ENCODE data around the gene FHIP2A.
"Not testable (repeated sequence)": the region's sequence is repeated elsewhere in the genome, so short reads cannot be mapped to it uniquely, and the experiment has no call there.

The FHIP2A gene

GRCh38 chr10:114816308-114816707, 5.3 kb upstream of the FHIP2A start:
- DNase-seq (ENCODE audit: low read depth in 3 of 3), result no peak

- no peak for DNase-seq (ENCODE audit: low read depth in 3 of 3)
These were observed 2.3 kb upstream of the FHIP2A start for GRCh38 chr10:114819322-114819721.

DNA sequence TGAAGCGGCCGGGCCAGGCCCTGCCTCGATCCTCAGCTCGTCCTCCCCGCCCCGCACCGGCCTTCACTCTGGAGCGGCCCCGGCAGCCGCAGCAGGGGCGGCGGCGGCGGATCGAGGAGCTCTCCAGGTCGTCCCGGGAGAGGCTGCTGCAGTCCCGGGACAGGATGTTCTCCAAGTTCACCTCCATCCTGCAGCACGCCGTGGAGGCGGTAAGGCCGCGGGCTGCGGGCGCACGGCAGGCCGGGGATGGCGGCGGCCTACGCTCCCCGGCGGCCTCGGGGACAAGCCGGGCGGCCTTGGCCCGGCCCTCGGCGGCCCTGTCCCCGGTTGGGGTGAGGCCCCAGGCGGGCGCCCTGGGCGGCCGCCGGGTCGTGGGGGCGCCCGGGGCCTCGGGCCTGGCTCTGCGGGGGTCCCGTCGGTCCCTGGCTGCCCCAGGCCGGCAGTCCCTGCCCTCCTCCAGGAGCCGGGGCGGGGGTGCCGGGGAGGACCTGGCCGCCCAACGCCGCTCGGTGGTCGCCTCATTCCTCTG, 399 bp downstream of the FHIP2A start:
- peak in 1 of 3 donors; percentile 16 for DNase-seq (ENCODE audit: low read depth in 3 of 3)

GRCh38 chr10:114822444-114823076, 980 bp downstream of the FHIP2A start:
- DNase-seq (ENCODE audit: low read depth in 3 of 3), result peak in 1 of 3 donors; percentile 31

- no peak for DNase-seq (ENCODE audit: low read depth in 3 of 3)
These were observed 1.5 kb downstream of the FHIP2A start for GRCh38 chr10:114823077-114823463.

DNA sequence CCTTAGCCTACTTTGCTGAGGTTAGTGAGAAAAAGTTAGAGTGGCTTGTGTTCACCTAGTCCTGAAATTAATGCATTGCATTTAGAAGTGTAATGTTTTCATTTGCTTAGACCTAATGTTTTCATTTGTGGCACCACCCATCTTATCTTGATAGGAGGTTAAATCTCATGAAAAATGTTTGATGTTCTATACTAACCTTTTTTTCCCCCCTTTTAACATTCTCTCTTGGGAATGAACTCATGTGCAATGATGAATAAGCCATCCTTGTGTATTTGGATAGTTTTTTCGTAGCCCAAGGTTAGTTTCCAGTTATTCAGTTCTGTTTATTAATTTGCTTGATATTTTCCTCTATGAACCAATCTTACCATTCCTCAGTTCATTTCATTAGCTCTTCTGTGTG, 2.8 kb downstream of the FHIP2A start:
- DNase-seq (ENCODE audit: low read depth in 3 of 3), result no peak

DNA sequence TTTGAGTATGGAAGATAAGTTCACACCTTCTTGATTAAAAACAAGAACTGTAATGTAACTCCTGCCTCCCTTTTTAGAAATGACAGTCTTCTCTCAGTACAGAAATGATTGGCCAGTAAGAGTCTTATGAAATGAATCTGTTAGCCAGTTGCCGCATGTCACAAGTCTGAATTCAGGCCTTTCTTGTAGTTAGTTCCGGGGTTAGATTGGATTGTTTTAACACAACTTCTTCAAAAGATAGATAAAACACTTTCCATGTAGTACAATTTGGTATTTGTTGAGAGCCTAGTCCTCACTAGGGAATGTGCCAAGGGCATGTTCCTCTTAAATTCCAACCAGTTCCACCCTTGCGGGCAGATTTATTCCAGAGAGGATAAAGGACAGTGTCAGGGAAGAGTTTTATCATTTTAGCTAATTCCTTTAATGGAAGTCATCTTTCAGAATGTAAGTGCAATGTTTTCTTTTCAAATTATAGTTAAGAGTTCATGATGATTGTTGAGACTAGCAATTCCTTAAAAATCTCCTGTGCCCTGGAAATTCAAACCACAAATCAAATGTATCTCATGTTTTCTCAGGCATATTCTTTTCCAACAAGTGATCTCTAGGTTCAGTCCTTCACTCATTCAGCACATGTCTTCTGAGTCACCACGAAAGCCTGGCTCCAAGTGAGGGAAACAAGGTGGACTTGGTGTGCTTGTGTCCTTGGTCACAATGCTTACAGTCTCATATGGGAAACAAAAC, 4.1 kb downstream of the FHIP2A start:
- DNase-seq (ENCODE audit: low read depth in 3 of 3), result no peak

- no peak for DNase-seq (ENCODE audit: low read depth in 3 of 3)
These were observed 7.8 kb downstream of the FHIP2A start for GRCh38 chr10:114829160-114829909.

DNA sequence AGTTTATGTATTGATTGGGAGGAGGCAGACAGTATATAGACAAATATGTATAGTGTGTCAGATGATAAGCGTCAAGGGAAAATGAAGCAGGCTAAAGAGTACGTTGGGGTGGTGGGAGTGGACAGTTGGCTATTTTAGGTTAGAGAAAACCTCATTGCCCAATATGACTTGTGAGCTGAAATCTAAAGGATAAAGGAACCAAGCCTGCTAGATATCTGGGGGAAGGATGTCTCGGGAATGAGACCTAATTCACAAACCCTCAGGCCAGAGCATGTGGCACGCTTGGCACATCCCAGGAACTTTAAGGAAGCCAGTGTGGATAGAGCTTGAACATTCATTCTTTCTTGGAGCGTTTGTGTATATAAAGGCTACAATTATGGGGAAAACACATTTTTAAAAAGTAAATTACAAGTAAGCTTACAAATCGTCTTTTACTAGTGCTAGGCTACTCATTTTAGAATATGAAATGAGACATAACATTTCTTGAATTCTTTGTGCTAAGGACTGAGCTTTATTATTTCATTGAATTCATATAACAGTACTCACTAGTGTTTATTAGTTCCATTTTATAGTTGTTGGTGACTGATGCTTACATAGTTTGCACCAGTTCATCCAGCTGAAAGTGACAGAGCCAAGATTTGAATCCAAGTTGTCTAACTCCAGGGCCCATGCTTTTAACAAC, 9.7 kb downstream of the FHIP2A start:
- DNase-seq (ENCODE audit: low read depth in 3 of 3), result no peak

GRCh38 chr10:114837690-114838089, 16.1 kb downstream of the FHIP2A start:
- DNase-seq (ENCODE audit: low read depth in 3 of 3), result no peak

DNA sequence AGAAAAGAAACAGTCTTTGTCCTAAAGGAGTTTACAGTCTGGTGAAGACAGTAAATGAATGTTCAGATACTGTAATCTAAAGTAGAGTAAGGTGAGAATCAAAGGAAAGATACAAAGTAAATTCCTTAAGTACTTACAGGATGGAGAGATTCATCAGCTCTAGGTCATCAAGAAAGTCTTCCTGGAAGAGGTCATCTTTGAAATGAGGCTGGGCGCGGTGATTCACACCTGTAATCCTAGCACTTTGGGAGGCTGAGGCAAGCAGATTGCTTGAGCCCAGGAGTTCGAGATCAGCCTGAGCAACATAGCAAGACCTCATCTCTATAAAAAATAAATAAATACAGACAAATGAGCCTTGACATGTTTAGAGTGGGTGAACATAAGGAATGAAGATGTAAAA, 18.3 kb downstream of the FHIP2A start:
- DNase-seq (ENCODE audit: low read depth in 3 of 3), result no peak

DNA sequence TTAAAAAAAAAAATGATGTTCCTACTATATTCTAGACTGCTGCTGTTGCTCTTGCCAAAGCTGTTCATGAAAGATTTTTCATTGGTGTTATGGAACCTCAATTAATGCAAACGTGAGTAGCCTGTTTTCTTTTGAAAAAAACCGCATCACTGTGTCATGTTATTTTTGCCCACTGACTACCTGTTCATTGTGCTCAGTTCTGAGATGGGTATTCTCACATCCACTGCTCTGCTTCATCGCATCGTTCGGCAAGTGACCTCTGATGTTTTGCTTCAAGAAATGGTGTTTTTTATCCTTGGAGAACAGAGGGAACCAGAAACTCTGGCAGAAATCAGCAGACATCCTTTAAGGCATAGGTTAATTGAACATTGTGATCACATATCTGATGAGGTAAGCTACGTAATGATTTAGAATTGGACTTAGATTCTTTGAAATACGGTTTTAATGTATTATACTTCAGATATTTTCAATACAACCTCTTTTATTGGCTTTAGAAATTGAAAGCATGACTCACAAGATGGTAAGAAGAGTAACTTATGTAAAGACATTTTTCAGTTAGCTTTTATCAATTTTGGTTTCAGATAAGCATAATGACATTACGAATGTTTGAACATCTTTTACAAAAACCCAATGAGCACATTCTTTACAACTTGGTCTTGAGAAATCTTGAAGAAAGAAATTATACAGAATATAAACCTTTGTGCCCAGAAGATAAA, 24.6 kb downstream of the FHIP2A start:
- no peak for DNase-seq (ENCODE audit: low read depth in 3 of 3)

- DNase-seq (ENCODE audit: low read depth in 3 of 3), result not testable (repeated sequence)
These were observed 25.9 kb downstream of the FHIP2A start for GRCh38 chr10:114847517-114847916.

DNA sequence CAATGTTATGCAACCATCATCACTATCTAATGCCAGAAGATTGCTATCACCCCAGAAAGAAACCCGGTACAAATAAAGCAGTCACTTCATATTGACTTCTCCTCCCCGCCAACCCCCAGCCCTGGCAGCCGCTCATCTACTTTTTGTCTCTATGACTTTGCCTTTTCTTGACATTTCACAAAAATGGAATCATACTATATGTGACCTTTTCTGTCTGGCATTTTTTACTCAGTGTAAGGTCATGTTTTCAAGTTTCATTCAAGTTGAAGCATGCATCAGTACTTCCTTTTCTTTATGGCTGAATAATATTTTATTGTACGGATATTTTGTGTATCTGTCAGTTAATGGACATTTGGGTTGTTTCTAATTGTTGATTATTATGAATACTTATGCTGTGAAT, 28.1 kb downstream of the FHIP2A start:
- no peak for DNase-seq (ENCODE audit: low read depth in 3 of 3)

- no peak for DNase-seq (ENCODE audit: low read depth in 3 of 3)
These were observed 28.5 kb downstream of the FHIP2A start for GRCh38 chr10:114850126-114850525.

GRCh38 chr10:114851336-114851735, 29.8 kb downstream of the FHIP2A start:
- DNase-seq (ENCODE audit: low read depth in 3 of 3), result no peak

DNA sequence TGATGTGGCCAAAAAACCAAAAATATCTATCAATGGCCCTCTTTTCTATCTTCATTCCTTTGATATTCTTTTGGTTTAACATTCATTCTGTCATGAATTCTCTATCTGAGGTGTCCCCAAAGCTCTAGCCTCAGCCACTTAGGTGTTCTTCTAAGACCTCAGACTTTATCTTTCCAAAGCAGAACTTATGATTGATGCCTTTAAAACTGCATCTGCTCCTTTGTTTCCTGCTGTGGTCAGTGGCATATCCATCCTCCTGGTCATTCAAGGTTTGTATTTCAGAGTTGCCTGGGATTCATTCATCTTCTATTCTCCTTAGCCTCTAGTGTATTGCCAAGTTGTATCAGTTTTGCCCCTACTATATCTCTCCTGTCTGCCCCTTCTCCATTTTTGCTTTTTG, 30.6 kb downstream of the FHIP2A start:
- no peak for DNase-seq (ENCODE audit: low read depth in 3 of 3)

GRCh38 chr10:114854906-114855305, 33.3 kb downstream of the FHIP2A start:
- DNase-seq (ENCODE audit: low read depth in 3 of 3), result no peak

DNA sequence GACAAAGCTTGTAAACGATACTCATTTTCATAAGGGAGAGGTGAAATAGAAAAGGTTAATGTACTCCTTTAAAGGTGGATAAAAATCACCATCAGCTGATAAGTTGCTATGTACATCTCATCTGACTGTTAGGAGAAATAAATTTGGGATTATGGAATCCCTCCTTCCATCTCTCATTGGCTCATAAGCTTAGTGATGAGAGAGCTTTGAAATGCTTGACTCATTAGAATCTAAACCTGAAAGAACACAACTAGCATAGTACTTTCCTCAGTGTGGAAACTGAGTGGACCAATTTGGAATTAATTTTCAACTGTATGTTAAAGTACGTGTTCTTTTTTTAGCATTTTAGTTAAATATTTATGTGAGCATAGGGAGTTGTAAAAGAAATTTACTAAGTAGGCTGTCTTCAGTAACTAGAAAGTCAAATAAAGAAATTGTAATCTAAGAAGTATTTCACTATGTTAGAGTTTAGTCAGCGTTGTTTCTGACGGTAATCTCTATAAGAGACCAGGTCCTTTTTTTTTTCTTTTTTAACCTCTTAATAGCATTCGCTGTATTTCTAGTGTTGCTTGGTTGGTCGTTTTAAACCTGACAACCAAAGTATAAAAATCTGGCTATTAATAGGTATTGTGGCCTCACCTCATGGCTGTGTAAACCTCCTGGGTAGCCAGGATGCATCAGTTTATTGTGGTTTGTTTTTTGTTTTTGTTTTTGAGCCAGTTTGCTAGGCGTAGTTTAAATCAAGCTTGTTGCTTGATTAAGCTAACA, 34.4 kb downstream of the FHIP2A start:
- DNase-seq (ENCODE audit: low read depth in 3 of 3), result no peak

DNA sequence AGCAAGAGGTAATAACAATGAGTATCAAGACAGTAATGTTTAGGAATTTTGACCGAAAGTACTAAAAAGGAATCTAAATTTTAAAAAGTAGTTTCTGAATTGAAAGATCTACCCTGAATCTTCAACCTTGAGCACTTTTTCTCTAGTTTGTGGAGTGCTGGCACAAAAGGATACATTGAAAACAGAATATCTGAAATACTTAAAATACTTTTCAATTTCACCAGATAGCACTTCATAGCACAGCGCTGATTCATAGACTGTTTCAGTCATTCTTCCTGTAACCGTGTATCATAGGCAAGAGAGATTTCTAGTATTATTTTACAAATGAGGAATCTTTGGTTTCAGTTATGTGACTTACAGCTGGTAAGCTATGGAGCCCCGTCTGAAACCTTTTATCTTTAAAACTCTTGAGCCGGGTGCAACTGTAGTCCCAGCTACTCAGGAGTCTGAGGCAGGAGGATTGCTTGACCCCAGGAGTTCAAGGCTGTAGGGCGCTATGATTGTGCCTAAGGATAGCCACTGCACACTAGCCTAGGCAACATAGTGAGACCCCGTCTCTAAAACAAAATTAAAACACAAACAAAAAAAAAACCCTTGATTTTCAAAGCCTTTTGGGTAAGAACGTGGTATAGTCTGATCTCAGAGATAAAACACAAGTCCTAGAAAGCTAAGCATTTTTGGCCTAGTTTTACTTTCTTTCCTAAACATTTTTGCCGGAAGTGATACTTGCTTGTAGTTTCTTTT, 35.1 kb downstream of the FHIP2A start:
- DNase-seq (ENCODE audit: low read depth in 3 of 3), result no peak

All from stimulated activated CD4-positive, alpha-beta T cell treated with anti-CD3 and anti-CD28 coated beads, TNF-alpha, amount 100 ng/mL, for 48 hours (primary cell).